Small intestine (tissue), 7 donors: ENCODE data around the gene NYAP1. TPM values are rescaled to one million over a fixed set of nuclear protein-coding genes. Genes with fewer than 3 reads are reported as not detected.
"Not testable (repeated sequence)": the region's sequence is repeated elsewhere in the genome, so short reads cannot be mapped to it uniquely, and the experiment has no call there.

ENCODE experiments used
- DNase-seq, 2 donors: peaks; one replicate each; pipeline versions ENCODE4 v3.0.0 to v3.0.0-alpha.2; 2013
- FAIRE-seq: peaks from 2 replicates; lab custom pipeline; 2012; peaks lifted over from hg19 to GRCh38; lab: Jason Lieb, UNC
- H3K27ac ChIP-seq, 3 donors: one replicate each; pipeline ENCODE4 v1.5.1; 2013; ENCODE audit warnings: low read length in 2 of 3, mild to moderate bottlenecking in 2 of 3, control low read depth in 1 of 3, inconsistent platforms in 1 of 3, low read depth in 1 of 3, moderate library complexity in 1 of 3
- H3K27me3 ChIP-seq, 3 donors: one replicate each; pipeline ENCODE4 v1.6.1; 2013; ENCODE audit warnings: low read length in 3 of 3, inconsistent platforms in 1 of 3; ENCODE audit not compliant: control insufficient read depth in 3 of 3, insufficient read depth in 3 of 3
- H3K36me3 ChIP-seq, 3 donors: one replicate each; pipeline ENCODE4 v1.6.1; 2013; ENCODE audit warnings: low read length in 3 of 3, inconsistent platforms in 1 of 3, low read depth in 1 of 3, mild to moderate bottlenecking in 1 of 3, moderate library complexity in 1 of 3; ENCODE audit not compliant: control insufficient read depth in 3 of 3, insufficient read depth in 2 of 3
- H3K4me1 ChIP-seq, 3 donors: one replicate each; pipeline ENCODE4 v1.6.1; 2013; ENCODE audit warnings: low read length in 2 of 3, inconsistent platforms in 1 of 3, low read depth in 1 of 3, mild to moderate bottlenecking in 1 of 3, moderate library complexity in 1 of 3; ENCODE audit not compliant: control insufficient read depth in 3 of 3, insufficient read depth in 2 of 3
- H3K4me3 ChIP-seq, 3 donors: one replicate each; pipeline ENCODE4 v1.5.1; 2013; ENCODE audit warnings: low read length in 3 of 3, control low read depth in 1 of 3, inconsistent platforms in 1 of 3, low read depth in 1 of 3, mild to moderate bottlenecking in 1 of 3, moderate library complexity in 1 of 3
- H3K9me3 ChIP-seq, 2 donors: one replicate each; pipeline ENCODE4 v1.6.1; 2013; ENCODE audit warnings: low read depth in 1 of 2, low read length in 1 of 2; ENCODE audit not compliant: control insufficient read depth in 2 of 2, insufficient read depth in 1 of 2
- WGBS, 3 donors: extraction: QIAGEN DNeasy Blood & Tissue Kit; methylation state at CpG; one replicate each; pipeline ENCODE4 v1.1.7; 2013; 5-methylcytosine and 5-hydroxymethylcytosine counted together
- polyA plus RNA-seq, 4 donors: library from polyadenylated mRNA; stranded (reverse) in 3 of 4; unstranded in 1 of 4; fragments of 200-250 nt in 3 of 4; fragments of 120-200 nt in 1 of 4; gene quantifications; one replicate each; pipeline versions ENCODE4 v1.2.1 to v1.2.3, GENCODE V29; 2013
- donor health status: healthy with polysubstance abuse.
- donor health status: control.
- donor health status: control.
- donor health status: Bipolar disorder and iron deficiency.
- donor health status: healthy.

The NYAP1 gene
- polyA plus RNA-seq, 4 donors = 1.1 to 2.3 TPM; not detected in 2

DNA sequence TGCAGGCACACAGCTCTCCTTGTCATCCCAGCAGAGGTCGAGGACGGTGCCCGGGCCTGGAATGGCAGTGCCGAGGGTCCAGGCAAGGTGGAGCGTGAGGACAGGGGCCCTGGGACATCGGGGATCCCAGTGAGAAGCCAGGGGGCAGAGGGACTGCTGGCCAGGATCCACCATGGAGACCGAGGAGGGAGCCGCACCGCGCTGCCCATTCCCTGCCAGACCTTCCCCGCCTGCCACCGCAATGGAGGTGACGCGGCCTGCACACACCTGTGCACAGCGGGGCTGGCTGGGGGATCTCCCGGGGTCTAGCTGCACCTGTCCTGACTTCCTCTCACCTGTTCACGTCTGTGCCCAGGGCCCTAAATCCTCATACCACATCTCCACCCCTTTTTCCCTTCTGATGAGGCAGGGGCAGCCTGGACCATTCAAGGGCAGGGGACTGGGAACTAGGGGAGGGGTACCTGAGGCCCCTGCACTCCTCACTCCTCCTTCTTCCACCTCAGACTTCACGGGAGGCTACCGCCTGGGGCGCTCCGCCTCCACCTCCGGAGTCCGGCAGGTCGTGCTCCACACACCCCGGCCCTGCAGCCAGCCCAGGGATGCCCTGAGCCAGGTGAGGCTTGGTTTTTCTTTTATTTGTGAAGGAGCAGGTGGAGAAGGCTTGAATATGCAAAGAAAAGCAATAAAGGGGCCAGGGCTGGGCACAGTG is 6.9 kb downstream of the NYAP1 start:
- H3K27ac ChIP-seq = no peak overlapping the region
- peaks cover 0 to 9% (median 2%) of the 10 kb centered on the region in 3 donors for H3K4me1 ChIP-seq
- H3K4me3 ChIP-seq = no peak overlapping the region
- WGBS, 3 donors = 41 to 75% (median 56%) methylated on average over 23 to 25 of the region's 25 CpGs
- DNase-seq (no peak), FAIRE-seq (no peak)
- peaks cover 0 to 2% (median 0%) of the 10 kb centered on the region in 3 donors for H3K36me3 ChIP-seq
- H3K27me3 ChIP-seq = peaks cover 0 to 10% (median 2%) of the 10 kb centered on the region in 3 donors
- H3K9me3 ChIP-seq = no peaks in the 10 kb centered on the region

- H3K4me1 ChIP-seq = peaks cover 0 to 9% (median 2%) of the 10 kb centered on the region in 3 donors
- WGBS, 3 donors = 96 to 100% (median 96%) methylated on average over 5 of the region's 5 CpGs
- peaks cover 0 to 2% (median 0%) of the 10 kb centered on the region in 3 donors for H3K36me3 ChIP-seq
- H3K27me3 ChIP-seq = peaks cover 0 to 10% (median 2%) of the 10 kb centered on the region in 3 donors
- FAIRE-seq (no peak), DNase-seq (no peak)
- H3K9me3 ChIP-seq = no peaks in the 10 kb centered on the region
- no peak overlapping the region for H3K4me3 ChIP-seq
- no peak overlapping the region for H3K27ac ChIP-seq
Measured at GRCh38 chr7:100491192-100491578, 7.5 kb downstream of the NYAP1 start.

GRCh38 chr7:100492738-100493475 is 9.2 kb downstream of the NYAP1 start:
- Histone ChIP-seq H3K27me3 (peaks cover 0 to 10% (median 2%) of the 10 kb centered on the region in 3 donors), H3K4me1 (peaks cover 0 to 9% (median 2%) of the 10 kb centered on the region in 3 donors), H3K36me3 (peaks cover 0 to 2% (median 0%) of the 10 kb centered on the region in 3 donors), H3K9me3 (no peaks in the 10 kb centered on the region), H3K27ac (no peak overlapping the region), H3K4me3 (peak overlapping the region in 2 of 3 donors; percentile 7 to 31)
- FAIRE-seq (no peak), DNase-seq (no peak)
- WGBS, 3 donors = 69 to 85% (median 70%) methylated on average over 5 of the region's 5 CpGs

- H3K4me1 ChIP-seq = peaks cover 0 to 9% (median 2%) of the 10 kb centered on the region in 3 donors
- FAIRE-seq (no peak), DNase-seq (peak; percentile 53 to 74)
- no peaks in the 10 kb centered on the region for H3K9me3 ChIP-seq
- peaks cover 0 to 2% (median 0%) of the 10 kb centered on the region in 3 donors for H3K36me3 ChIP-seq
- H3K27ac ChIP-seq = no peak overlapping the region
- peak overlapping the region in 2 of 3 donors; percentile 7 to 31 for H3K4me3 ChIP-seq
- WGBS, 3 donors = 4 to 8% (median 6%) methylated on average over 29 to 56 of the region's 56 CpGs
- peaks cover 0 to 10% (median 2%) of the 10 kb centered on the region in 3 donors for H3K27me3 ChIP-seq
Measured at GRCh38 chr7:100493476-100494264, 9.9 kb downstream of the NYAP1 start.

- Histone ChIP-seq H3K36me3 (no peaks in the 10 kb centered on the region), H3K4me1 (peaks cover 0 to 9% (median 2%) of the 10 kb centered on the region in 3 donors), H3K27ac (no peak overlapping the region), H3K4me3 (no peak overlapping the region), H3K27me3 (peaks cover 0 to 10% (median 0%) of the 10 kb centered on the region in 3 donors), H3K9me3 (no peaks in the 10 kb centered on the region)
- WGBS, 3 donors = 76 to 86% (median 77%) methylated on average over 6 of the region's 6 CpGs
- FAIRE-seq = no peak
- no peak for DNase-seq
Measured at GRCh38 chr7:100496509-100496908, 12.8 kb downstream of the NYAP1 start.

DNA sequence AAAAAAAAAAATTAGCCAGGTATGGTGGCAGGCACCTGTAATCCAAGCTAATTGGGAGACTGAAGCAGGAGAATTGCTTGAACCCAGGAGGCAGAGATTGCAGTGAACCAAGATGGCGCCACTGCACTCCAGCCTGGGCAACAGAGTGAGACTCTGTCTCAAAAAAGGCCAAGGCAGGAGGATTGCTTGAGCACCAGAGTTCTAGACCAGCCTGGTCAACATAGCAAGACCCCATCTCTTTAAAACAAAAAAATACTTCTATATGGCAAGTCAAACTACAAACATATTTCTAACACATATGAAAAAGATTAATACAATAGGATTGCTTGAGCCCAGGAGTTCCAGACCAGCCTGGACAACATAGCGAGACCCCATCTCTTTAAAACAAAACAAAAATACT is 17.0 kb downstream of the NYAP1 start:
- H3K4me3 ChIP-seq, H3K9me3 ChIP-seq, H3K4me1 ChIP-seq, H3K27me3 ChIP-seq, DNase-seq, FAIRE-seq, H3K27ac ChIP-seq, H3K36me3 ChIP-seq: not testable (repeated sequence)
- 88 to 91% (median 91%) methylated on average over 2 of the region's 2 CpGs for WGBS, 3 donors

- H3K4me3 ChIP-seq, H3K27ac ChIP-seq, H3K4me1 ChIP-seq, FAIRE-seq, H3K36me3 ChIP-seq, H3K9me3 ChIP-seq, H3K27me3 ChIP-seq, DNase-seq: not testable (repeated sequence)
- 91 to 97% (median 93%) methylated on average over 3 of the region's 3 CpGs for WGBS, 3 donors
Measured at GRCh38 chr7:100504031-100504430, 20.3 kb downstream of the NYAP1 start.
